HL-60/S4 treated with retinoic acid at 250 ng/mL for 4 days and 3 days (cell line): ENCODE measurements around the gene ALB.
"Not testable (repeated sequence)": the region's sequence is repeated elsewhere in the genome, so short reads cannot be mapped to it uniquely, and the experiment has no call there.

Source experiments
- in situ Hi-C: fragments of 300-500 bp; cut with MboI; formaldehyde crosslinking; loops from 2 replicates; pipeline ENCODE4 v1.7.0; 2022; ENCODE audit warnings: low sequenced_read_pairs

ALB gene

DNA sequence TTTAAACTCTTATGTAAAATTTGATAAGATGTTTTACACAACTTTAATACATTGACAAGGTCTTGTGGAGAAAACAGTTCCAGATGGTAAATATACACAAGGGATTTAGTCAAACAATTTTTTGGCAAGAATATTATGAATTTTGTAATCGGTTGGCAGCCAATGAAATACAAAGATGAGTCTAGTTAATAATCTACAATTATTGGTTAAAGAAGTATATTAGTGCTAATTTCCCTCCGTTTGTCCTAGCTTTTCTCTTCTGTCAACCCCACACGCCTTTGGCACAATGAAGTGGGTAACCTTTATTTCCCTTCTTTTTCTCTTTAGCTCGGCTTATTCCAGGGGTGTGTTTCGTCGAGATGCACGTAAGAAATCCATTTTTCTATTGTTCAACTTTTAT lies at the start of gene ALB:
TSS of gene ALB (plus strand) at position 246 of the 400 bp plus-strand sequence. CDS start at position 287, 41 bp downstream.
- in situ Hi-C loops = no loop called here

DNA sequence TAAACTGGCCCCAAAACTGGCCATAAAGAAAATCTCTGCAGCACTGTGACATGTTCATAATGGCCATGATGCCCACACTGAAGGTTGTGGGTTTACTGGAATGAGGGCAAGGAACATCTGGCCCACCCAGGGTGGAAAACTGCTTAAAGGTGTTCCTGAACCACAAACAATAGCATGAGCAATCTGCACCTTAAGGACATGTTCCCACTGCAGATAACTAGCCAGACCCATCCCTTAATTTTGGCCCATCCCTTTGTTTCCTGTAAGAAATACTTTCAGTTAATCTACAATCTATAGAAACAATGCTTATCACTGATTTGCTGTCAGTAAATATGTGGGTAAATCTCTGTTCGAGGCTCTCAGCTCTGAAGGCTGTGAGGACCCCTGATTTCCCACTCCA lies 46.9 kb upstream of the ALB start:
- in situ Hi-C loops = not testable (repeated sequence)

DNA sequence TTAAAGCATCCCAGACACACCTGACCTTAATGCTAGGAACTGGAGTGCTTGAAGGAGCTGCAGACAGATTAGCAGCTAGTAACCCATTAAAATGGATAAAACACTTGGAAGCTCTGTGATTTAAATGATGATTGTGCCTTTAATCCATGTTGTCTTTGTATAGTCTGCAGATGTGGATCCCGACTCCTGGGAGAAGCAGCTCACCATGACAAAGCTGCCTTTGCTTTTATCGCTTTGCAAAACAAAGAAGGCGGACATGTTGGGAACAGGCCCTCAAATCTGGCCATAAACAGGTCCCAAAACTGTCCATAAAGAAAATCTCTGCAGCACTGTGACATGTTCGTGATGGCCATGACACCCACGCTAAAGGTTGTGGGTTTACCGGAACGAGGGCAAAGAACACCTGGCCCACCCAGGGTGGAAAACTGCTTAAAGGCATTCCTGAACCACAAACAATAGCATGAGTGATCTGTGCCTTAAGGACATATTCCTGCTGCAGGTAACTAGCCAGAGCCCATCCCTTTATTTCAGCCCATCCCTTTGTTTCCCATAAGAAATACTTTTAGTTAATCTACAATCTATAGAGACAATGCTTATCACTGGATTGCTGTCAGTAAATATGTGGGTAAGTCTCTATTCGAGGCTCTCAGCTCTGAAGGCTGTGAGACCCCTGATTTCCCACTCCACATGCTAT lies 34.4 kb upstream of the ALB start:
- in situ Hi-C loops = not testable (repeated sequence)

DNA sequence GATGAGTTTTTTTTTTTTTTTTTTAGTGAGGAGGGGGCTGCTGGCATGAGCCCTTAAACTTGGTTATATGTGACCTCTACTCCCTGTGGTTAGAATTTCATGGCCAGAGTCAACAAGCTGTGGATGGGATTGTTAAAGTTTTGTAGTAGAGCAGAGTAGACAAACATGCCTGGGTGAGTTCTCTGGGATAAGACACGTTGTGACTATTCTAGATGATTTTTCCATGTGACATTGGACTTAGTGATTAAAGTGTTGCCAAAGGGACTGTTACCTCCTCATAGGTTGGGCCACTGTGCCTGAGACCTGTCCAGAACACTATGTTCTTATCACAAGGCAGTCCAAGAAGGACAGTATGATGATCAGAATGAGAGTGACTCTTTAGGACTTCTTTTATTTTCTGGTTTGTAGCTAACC lies 28.8 kb upstream of the ALB start:
- in situ Hi-C loops = no loop called here

DNA sequence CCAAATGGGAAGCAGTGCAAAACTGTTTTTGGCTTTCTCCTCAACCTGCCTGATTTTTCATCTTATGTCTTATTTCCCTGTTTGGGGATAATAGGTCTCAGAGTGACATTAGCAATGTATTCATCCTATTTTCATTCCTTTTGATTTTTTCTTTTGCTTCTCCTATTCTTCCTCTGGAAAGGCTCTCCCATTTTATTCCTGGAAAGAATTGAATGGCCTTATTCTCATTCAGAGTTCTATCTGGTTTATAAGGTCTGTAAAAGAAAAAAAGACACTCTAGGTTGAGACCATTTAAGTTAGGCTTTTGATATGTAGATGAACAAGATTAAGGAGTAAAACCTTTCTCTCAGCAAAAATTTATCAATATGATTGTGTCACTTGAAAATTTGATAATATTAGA lies 27.8 kb upstream of the ALB start:
- in situ Hi-C loops = no loop called here

DNA sequence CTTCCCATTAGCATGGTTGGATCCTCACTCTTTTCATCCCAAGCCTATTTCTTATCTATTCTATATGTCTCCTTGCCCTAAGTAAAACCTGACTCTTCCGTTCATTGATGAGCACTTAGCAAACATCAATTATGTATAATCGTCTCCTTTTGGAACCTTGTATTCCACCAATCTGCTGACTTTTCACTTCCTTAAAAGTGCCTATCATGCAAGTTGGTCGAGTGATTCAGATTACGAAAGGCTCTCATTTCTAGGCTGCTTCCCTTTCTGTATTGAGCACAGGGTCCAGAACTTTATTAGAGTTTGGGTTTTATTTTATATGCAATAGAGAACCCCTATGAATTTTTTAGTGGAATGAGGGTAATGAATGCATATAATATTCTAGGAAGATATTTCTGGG lies 27.1 kb upstream of the ALB start:
- in situ Hi-C loops = no loop called here

DNA sequence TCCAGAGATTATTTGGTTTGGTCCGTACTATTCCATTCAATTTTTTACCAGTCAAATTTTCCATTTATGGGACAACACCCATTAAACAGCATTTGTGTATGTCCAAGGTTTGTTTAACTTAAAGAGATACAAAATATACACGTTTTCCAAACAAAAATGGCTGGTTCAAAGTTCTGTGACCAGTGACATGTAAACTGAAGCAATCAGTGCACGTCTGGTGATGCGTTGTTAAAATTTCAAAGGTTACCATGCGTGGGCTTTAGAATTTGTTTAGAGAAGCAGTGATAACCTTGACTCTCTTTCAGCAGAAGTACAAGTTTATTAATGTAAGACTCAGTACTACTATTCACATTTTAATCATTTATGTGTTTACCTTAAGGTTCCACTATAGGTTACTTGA lies 25.2 kb upstream of the ALB start:
- in situ Hi-C loops = no loop called here

DNA sequence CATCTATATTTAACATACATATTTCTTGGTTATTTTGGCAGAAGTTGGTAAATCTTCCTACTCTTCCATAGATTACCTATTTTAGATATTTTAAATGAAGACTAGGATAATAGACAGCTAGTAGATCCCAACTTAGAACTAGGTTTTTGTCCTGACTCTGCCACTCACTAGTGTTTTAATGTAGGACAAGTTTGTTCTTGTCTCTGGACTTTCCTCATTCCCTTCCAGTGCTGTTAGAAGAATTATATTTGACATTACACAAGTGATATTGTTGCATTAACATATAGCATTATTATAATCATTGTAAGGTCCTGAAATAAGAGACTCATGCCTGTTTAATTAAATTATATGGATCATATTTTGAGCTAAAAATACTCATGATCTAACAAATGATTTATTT lies 24.1 kb upstream of the ALB start:
- in situ Hi-C loops = no loop called here

DNA sequence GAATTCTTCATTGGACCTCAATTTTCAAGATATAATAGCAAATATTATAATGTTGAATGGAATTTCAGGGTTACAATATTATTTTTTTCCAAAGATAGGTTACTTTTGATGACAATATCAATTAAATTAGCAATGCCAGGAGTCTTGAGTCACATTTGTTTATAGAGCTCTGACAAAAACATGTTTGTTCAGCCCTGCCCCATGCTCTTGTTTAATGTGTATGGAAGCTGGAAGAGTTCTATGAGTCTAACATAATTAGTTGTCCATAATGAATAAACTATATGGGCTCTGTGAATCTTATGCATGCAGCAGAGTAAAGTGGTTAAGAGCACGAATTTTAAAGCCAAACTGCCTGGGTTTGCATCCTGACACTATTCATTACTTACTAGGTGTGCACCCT lies 22.9 kb upstream of the ALB start:
- in situ Hi-C loops = no loop called here

DNA sequence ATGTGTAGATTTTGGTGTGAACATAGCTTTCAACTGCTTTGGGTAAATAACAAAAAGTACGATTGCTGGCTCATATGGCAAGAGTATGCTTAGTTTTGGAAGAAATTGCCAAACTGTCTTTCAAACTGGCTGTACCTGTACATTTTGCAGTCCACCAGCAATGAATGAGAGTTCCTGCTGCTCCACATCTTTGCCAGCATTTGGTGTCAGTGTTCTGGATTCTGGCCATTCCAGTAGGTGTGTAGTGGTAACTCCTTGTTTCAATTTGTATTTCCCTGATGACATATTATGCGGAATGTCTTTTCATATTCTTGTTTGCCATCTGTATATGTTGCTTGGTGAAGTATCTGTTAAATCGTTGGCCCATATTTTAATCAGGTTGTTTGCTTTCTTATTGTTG lies 20.6 kb upstream of the ALB start:
- in situ Hi-C loops = no loop called here

DNA sequence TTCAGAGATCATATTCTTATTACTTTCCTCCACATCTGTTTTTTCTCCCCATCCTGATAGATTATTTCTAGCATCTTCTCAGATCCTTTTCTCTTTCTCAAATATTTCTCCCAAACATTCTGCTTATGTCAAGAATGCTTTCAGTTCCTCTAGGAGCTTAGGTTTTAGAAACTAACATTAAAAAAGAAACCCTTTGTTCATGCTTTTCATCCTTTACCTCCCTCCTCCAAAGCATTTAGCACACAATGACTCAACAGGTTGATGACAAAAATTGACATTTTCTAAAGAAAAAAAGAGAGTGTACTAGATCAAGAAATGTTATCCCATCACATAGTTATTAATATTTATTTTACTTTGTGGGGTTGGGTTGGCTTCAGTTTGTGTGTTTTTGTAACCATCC lies 16.5 kb upstream of the ALB start:
- in situ Hi-C loops = no loop called here

DNA sequence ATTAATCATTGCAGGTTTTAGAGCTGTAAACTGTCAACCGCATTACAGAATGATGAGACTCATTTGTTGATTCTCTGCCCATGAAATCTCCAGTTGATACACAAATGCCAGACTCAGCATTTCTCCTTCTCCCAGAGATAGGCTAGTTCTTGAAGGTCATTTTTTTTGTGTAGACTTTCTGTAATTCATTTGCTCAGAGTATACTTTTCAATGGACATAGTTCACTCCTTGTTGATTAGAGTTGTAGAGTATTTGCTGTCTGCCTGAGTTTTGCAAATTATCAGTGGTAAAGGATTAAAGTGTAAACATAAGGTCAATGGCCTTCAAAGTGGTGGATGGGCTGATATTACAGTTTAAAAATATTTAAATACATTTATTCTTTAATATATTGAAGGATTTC lies 15.2 kb upstream of the ALB start:
- in situ Hi-C loops = no loop called here

DNA sequence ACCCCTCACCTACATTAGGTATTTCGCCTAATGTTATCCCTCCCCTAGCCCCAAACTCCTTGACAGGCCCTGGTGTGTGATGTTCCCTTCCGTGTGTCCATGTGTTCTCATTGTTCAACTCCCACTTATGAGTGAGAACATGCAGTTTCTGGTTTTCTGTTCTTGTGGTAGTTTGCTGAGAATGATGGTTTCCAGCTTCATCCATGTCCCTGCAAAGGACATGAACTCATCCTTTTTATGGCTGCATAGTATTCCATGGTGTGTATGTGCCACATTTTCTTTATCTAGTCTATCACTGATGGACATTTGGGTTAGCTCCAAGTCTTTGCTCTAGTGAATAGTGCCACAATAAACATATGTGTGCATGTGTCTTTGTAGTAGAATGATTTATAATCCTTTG lies 14.4 kb upstream of the ALB start:
- in situ Hi-C loops = not testable (repeated sequence)

DNA sequence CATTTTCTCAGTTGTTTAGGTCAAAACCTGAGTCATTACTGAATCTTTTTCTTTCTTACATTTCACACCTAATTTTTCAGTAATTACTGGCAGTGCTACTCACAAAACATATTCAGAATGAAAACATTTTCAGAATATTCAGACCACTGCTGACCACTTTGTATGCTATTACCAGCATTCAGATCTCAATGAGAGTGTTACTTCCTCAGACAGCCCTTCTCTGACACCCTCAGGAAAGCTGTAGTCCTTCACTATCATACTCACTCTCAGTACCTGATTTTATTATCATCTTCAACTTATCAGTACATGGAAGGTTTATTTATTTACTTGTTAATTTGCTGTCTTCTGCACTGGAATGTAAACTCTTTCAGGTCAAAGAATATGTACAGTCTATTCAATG lies 12.3 kb upstream of the ALB start:
- in situ Hi-C loops = no loop called here

DNA sequence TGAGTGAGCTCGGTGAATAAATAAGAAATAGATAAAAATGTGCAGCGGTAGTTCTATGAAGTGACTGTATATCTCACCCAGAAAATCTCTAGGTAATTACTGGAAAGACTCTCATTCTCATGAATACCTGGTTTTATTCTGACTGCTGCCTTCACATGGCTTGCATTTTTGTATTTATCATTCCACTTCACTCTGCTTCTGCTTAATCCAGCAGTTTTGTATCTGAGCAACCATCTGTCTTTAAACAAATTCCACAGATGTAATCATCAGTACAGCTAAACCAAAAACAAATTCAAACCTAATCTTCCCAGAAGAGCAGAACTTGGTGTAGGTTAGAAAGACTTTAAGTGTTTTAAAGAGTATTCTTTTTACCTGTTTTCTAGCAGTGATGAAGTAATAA lies 11.2 kb upstream of the ALB start:
- in situ Hi-C loops = no loop called here

DNA sequence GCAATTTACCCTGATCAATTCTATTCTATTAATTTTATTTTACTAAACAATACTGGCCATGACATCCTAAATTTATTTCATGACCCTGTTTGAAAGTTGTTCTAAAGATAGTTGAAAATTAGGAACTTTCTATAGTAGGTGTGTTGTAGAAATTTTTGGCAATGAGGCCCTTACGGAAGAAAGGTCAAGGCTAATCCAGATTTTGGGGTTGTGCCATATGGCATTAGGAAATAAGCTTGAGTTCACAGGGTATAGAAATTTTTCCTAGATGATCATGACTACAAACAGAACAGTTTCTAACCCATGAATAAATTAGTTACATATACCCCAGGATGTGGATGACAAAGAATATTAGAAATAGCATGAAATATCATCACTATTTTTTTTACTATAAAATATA lies 7.8 kb upstream of the ALB start:
- in situ Hi-C loops = no loop called here

DNA sequence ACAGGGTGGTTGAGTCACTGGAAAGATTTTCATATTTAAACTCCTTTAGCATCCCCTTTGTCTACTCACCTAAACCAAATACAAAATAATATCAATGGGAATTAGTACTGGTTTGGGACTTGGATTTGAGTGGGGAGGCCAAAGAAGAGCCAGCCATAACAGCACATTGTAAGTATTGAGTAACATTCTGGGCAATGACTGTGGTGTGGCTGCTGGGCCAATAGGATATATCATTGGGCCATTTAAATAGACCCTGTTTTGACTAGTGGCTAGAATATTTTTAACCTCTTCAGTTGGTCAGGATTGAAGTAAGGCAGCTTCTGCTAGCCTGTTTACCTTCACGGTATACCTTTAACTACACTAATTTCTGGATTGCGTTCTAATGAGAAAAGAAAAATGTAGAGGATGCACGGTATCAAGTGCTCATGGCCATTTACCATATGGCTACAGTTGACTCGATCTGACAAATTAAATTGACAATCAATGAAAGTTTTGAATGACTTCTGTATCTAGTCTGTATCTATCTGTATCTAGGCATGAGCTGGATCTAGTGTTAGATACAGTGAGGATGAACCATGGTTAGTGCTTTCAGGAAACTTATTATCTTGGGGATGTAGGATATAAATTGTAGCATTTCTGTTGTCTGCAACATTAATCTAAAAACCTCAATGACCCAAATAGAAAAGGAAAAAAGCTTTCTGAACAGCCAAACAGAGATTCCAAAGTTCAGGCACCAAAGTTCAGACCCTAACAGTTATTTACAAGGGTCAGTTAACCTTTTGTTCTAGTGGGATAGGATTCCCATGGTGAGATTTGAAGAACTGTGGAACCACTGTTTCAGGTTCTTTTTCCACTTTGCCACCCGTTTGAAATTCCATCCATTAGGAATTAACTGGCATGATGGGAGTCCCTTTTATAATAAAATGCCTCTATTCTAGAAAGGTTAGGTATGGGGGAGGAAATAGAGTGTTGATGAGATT lies 6.8 kb upstream of the ALB start:
- in situ Hi-C loops = no loop called here

DNA sequence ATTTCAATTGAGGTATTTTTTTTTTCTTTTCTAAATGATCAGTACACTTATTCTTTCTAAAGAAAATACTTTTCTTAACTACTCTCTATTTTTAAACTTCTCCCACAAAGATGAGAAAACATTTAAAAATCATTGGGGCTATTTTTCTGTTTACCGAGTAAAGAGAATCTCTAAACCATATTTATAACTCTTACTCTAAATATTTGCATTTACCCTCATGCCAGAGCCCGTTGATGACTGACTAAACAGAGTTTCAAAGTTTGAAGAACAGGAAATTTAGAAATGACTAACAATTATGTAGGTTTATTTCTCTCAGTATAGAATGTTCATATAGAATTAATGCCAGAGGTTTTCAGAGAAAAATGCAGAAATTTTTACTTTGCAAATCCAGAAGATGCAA lies 2.7 kb upstream of the ALB start:
- in situ Hi-C loops = no loop called here

DNA sequence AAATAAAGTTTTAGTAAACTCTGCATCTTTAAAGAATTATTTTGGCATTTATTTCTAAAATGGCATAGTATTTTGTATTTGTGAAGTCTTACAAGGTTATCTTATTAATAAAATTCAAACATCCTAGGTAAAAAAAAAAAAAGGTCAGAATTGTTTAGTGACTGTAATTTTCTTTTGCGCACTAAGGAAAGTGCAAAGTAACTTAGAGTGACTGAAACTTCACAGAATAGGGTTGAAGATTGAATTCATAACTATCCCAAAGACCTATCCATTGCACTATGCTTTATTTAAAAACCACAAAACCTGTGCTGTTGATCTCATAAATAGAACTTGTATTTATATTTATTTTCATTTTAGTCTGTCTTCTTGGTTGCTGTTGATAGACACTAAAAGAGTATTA lies 370 bp downstream of the ALB start:
- in situ Hi-C loops = no loop called here

DNA sequence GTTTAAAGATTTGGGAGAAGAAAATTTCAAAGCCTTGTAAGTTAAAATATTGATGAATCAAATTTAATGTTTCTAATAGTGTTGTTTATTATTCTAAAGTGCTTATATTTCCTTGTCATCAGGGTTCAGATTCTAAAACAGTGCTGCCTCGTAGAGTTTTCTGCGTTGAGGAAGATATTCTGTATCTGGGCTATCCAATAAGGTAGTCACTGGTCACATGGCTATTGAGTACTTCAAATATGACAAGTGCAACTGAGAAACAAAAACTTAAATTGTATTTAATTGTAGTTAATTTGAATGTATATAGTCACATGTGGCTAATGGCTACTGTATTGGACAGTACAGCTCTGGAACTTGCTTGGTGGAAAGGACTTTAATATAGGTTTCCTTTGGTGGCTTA lies 1.1 kb downstream of the ALB start:
- in situ Hi-C loops = no loop called here

DNA sequence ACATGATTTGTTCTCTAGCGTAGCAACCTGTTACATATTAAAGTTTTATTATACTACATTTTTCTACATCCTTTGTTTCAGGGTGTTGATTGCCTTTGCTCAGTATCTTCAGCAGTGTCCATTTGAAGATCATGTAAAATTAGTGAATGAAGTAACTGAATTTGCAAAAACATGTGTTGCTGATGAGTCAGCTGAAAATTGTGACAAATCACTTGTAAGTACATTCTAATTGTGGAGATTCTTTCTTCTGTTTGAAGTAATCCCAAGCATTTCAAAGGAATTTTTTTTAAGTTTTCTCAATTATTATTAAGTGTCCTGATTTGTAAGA lies 2.4 kb downstream of the ALB start:
- in situ Hi-C loops = no loop called here

DNA sequence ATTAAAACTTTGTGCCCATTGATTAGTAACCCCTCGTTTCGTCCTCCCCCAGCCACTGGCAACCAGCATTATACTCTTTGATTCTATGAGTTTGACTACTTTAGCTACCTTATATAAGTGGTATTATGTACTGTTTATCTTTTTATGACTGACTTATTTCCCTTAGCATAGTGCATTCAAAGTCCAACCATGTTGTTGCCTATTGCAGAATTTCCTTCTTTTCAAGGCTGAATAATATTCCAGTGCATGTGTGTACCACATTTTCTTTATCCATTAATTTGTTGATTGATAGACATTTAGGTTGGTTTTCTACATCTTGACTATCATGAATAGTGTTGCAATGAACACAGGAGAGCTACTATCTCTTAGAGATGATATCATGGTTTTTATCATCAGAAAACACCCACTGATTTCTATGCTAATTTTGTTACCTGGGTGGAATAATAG lies 3.2 kb downstream of the ALB start:
- in situ Hi-C loops = no loop called here
